AG08395 (cell line): ENCODE data around the gene MSRB2.
A peak's percentile ranks its signal among the peaks of the same experiment; 100 is the strongest.
"Not testable (repeated sequence)": the region's sequence is repeated elsewhere in the genome, so short reads cannot be mapped to it uniquely, and the experiment has no call there.

Experiments used
- DNase-seq: peaks from one replicate; pipeline ENCODE4 v3.0.0; 2012; ENCODE audit warnings: mixed read lengths, low spot score

The MSRB2 gene

DNA sequence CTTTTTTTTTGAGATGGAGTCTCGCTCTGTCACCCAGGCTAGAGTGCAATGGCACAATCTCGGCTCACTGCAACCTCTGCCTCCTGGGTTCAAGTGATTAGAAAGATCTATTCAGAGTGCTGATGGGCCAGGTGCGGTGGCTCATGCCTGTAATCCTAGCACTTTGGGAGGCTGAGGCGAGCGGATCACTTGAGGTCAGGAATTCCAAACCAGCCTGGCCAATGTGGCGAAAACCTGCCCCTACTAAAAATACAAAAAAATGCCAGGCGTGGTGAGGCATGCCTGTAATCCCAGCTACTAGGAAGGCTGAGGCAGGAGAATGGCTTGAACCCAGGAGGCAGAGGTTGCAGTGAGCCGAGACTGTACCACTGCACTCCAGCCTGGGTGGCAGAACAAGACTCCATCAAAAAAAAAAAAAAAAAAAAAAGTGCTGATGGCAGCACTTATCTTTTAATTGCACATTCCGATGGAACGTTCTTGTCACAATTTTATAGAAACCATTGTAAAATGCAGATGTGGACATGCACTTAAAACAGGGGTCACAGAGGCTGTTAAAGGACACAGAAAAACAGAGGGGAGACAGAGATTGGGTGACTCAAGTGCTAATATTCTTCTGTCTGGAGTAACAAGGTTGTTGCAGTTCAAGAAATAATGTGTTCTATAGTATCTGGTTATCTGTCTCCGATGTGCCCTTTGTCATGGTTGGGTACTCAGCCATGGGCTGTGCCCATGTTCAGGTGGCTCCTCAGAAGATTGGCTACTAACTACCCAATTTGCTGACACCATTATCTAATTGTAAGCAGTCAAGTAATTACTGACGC, 25.1 kb upstream of the MSRB2 start:
- not testable (repeated sequence) for DNase-seq

DNA sequence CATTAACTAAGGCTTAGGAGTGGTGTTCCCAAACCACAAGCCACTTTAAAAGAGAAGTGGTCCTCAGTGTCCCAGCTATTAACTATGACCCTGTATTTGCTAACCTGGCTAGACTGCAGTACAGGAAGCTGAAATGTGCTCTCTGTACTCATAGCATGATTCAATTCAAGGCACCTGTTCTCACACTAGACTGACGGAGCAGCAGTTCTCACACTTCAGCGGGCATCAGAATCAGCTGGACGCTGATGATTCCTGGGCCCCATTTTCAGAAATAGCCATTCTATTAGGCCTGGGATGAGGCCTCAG, 24.5 kb upstream of the MSRB2 start:
- no peak for DNase-seq

DNA sequence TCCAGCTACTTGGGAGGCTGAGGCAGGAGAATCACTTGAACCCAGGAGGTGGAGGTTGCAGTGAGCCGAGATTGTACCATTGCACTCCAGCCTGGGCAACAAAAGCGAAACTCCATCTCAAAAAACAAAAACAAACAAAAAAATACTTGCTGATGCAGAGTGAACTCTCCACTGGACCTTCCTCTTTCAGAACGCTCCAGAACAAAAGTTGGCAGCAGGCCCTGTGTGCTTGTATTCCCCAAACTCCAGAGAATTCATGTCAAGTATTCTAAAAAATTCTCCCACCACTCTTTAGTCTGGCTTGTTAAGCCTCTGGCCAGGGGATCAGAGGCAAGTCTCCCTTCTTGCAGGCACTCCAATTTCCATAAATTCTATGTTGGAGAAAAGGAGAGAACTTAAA, 22.8 kb upstream of the MSRB2 start:
- DNase-seq: not testable (repeated sequence)

DNA sequence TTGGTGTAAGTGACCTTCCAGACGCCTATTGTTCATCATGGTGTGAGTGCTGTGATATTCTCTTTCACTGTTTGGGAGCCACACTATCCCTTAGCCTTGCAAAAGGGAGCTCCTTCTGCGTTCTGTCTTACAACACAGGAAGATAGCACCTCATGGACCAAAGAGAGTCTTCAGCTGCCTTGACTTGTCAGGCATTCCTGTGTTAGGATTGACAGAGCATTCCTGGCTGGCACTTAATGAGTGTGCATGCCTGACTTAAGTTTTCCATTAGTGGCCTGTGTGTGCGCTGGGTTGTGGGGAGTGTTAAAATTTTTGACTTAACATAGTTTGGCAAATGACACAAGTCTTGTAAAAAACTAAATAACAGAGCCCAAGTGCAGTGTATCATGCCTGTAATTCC, 21.9 kb upstream of the MSRB2 start:
- no peak for DNase-seq

DNA sequence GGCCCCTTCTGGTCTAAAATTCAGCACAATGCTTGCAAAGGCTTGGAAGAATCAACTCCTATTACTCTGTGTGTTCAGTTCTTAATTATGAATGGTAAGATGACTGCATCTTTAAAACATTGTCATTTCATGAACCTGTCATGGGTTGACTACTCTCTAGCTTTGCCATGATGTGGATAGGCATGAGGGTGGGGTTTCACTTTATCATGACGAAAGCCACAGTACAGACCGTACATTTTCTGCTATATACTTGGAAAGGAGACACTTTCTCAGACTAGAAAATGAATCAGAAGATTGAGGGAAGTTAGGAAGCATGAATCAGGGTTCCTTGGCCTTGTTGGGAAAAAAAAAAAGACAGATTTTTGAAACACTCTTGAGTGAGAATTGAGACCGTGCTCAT, 19.7 kb upstream of the MSRB2 start:
- no peak for DNase-seq

DNA sequence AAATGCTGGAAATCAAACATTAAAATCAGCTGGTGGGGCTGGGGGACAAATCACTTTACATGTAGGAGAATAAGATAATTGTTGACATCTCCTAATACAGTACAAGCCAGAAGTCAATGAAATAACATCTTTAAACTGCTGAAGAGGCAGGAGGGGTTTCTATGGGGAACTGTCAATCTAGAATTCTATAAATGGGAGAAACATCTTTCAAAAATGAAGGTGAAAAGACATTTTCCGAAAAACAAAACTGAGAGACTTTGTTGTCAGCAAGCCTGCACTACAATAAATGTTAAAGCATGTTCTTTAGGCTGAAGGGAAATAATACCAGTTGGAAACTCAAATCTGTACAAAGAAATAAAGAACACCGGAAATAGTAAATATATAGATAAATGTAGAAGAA, 17.3 kb upstream of the MSRB2 start:
- no peak for DNase-seq

DNA sequence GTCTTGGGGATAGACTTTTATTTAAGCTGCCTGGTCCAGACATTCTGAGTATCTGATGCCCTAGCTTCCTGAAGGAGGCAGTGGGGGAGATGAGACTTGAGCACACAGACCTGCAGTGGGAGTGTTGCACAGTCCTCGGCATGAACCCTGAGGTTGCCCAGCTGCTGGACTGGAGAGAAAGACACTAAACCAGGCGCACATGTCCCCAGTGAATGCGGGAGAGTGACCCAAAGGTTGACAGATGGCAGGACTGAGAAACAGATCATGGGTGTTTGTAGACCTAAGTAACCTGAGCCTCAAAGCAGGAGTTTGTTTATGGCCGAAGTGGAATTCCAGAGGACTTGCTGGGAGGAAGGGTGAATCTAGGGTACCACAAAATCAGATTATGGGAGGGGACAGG, 15.7 kb upstream of the MSRB2 start:
- DNase-seq: no peak

DNA sequence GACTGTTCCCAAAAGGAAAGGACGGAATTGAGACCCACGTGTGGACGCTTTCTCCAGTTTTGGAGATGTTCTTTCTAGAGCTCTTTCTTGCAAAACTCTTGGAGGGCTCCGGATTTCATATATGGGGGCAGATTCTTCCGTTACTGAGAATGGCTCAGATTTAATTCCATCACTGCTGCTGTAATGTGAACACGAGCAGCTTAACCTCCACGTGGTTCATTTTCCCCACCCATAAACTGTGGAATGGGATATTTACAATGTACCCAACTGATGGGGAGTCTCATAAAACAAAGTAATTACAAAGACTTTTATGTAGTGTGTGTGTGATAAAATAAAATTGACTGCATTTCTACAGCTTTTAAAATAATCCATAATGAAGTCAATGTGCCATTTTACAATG, 15.1 kb upstream of the MSRB2 start:
- no peak for DNase-seq

DNA sequence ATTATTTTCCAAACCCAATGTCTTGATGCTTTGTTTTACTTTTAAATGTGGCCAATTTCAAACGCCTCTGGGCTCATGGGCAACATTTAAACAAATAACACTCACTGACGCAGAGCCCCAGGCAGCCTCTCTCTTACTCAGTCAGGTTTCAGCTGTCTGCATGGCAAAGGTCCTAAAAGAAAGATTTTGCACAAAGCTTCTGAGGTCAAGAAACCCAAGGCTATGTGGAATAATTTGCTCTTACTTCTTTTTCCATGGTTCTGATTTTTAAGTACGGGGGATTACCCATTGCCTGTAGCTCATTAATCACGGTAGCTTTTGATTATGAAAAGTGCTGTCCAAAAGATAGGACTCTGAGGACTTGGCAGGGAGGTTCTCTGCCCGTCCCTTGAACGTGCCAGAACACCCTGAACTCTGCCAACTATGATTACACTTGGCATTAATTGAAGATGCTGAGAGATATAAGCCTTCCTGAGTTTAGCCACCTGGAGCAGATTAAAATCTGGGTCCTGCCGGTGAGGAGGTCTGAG, 14.1 kb upstream of the MSRB2 start:
- no peak for DNase-seq

DNA sequence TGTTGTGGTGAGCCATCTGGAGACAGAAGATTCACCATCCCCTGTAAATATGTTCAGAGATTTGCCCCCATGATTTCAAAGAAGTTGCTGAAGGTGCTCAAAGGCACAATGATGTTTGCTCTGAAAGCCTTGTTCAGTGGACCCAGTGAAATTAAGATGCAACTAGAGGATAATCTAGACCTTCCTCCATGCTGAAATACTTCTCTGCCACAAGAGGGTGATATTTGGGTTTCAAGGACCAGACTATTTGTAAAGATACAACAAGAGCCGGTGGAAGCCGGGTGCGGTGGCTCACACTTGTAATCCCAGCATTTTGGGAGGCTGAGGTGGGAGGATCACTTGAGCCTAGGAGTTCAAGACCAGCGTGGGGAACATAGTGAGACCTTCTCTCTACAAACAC, 13.5 kb upstream of the MSRB2 start:
- no peak for DNase-seq

DNA sequence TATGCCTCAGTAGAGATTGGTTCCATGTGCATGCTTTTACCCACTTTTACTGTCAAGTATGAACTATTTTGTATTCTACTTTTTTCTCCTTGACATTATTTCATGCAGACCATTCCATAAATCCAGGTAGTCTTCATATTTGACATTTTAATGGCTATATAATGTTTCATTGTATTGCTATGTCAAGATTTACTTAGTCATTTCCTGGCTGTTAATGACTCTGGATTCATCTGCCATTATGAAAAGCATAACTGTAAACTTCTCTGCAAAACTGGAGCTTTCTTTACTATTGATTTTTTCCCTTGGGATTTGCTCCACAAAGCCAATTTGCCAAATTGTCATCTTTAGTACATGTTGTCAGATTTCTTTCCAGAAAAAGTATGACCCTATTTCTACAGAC, 6.8 kb upstream of the MSRB2 start:
- no peak for DNase-seq

DNA sequence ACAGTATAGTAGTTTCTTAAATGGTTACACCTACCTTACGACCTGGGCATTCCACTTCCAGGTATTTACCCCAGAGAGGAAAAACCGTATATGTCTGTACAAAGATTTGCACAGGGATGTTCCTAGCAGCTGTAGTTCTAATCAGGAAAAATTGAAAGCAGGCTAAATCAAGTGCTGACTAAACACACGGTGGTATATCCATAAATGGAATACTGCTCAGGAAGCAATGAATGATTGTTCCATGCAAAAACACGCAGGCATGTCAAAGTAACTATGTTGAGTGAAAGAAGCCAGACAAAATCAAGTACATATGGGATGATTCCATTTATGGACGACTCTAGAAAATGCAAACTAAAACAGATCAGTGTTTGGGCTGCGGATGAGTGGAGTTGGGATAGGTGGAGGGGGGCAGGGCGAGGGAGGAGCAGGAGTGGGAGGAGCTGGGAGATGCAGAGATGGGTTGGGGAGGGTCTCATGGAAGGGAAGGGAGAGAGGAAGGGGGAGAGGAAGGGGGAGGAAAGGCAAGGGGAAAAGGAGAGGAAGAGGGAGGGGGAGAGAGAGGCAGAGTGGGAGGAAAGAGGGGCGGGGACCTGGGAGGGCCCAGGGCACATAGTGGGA, 484 bp upstream of the MSRB2 start:
- peak; percentile 13 for DNase-seq

DNA sequence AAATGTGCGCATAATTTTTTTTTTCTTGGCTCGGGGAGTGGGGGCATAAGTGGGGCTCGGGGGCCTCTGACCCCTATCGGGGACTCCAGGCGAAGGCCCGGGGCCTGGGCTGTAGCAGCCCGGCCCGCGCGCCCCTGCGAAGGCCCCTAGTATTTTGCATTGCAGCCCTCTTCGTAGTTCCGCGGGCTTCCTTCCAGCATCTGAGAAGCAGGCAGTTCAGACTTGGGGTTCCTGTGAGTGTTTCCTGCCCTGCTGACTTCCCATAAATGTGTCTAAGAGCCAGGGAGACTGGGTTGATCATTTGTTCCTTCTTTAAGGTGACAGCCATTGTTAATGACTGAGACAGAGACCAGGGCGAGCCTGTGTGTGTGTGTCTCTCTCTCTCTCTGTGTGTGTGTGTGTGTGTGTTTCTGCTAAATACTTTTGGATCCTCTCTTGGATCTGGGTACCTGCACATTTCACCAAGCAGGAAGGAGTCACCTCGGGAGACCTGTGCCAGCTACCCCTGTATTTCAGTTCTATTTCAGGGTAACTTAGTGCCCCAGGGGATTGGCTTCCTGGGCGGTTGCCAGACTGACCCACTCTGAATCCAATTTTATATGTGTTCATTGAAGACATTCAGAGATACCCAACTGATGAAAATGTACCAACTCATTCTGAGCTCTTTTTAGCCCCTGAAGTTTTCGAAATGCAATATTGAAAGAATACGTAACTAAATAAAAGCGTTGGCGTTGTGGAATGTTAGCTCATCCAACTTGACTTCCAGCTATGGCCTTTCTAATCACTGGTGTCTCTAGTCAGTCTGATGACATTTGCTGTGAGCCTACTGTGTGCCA, 805 bp downstream of the MSRB2 start:
- DNase-seq: peak; percentile 46

DNA sequence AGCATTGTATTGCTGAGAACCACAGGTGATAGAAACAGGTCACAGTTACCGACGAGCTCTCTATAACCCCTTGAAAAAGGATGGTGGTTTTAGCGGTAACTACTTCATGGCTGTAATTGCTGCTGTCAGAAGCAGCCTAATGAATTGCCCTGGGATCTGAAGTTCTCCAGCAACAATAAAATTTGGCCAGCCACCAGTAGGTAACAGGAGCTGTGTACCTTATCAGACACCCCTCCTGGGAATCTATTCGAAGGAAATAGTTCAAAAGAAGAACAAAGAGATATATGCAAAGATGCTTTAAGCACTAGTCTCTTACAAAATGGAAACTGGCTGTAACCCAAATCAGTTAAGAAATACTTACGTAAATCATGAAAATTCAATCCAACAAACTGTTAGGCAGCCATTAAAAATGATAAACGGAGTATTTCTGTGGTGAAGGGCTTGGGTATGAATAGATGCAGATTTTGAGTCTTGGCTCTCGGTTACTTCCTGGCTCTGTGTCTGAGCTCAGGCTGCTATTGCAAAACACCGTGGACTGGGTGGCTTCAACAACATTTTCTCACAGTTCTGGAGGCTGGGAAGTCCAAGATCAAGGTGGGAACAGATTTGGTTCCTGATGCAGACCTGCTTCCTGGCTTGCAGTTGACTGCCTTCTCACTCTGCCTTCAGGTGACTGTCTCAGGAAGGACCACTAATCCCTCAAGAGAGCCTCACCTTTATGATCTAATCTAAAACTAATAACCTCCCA, 1.6 kb downstream of the MSRB2 start:
- peak; percentile 48 for DNase-seq

DNA sequence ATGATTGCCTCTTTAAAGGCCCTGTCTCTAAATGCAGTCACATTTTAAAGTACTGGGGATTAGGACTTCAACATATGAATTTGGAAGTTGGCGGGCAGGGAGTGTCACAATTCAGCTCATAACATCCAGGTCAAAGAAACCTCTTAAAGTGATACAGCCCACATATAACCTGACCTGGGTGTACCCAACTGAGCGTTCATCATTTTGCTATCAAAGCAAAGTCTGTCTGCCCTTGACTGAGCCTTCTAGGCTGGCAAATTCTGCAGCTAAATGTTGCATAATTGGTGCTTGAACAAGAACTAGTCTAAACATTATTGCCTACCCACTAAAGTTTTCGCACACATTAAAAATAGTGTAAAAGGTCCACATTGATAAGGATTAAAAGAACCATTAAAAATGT, 3.7 kb downstream of the MSRB2 start:
- no peak for DNase-seq

DNA sequence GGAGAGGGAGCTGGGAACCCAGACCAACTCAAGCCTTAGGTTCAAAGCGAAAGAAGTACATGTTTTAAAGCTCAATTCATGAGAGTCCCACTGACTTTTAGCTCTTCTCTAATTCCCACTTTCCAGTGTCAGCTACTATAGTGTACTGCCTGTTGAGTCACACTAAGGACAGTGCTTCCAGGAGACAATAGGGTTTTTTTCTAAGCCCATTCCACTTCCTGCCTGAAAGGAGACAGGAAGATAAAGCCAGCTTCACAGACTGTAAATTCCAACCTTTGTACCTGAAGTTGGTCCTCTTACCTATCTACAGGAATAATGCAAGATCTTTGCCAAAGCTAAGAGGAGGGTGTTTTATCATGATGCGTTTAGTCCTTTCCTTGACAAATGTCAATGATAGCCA, 4.4 kb downstream of the MSRB2 start:
- DNase-seq: no peak

DNA sequence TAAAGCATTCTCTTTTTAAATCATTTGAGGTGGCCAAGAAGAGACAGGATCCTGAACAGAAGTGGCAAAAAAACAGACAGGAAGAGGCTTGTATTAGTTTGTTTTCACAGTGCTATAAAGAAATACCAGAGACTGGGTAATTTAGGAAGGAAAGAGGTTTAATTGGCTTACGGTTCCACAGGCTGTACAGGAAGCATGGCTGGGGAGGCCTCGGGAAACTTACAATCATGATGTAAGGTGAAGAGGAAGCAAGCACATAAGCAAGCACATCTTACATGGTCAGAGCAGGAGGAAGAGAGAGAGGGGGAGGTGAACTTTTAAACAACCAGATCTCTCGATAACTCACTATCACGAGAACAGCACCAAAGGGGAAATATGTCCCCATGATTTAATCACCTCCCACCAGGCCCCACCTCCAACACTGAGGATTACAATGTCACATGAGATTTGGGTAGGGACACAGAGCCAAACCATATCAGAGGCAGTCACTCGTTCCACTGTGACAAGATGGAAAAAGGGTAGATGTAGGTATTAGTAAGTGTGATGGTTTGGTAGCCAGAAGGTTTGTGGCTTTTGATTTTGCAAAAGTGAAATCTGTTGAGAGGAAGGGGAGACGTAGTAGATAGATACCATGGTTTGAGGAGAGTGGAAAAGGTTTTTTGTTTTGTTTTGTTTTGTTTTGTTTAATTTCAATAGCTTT, 5.1 kb downstream of the MSRB2 start:
- DNase-seq: no peak

DNA sequence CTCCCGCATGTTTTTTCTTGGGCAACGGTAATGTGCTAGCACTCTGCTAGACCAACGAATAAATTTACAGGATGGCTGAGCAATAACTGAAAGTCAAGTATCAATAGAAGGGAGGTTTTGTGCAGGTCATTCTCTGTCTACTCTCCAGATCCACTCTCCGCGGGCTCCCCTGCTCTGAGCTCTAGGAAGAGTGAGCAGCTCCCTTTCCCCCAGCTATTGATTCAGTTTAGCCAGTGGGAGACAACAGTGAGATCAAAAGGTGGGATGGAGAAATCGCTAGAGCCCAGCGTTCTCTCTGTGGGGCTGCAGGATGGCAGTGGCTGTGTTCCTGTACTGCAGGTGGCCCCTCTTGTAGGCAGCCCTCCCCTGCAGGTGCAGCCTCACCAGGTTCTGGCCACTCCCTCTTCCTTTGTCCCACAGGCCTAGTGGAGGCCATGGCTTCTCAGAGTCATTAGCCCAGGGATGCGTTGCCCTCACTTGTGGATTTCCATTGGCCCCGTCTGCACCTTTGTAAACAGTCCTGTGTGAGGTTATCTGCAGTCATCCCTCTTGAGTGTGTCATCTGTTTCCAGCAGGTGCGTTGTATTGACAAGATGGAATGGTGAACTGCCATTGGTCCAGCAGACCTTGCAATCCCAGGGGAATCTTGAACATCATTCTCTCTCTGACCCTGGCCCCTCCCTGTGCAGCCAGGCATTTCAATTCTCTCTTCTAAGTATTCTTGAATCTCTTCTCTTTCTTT, 11.1 kb downstream of the MSRB2 start:
- no peak for DNase-seq

DNA sequence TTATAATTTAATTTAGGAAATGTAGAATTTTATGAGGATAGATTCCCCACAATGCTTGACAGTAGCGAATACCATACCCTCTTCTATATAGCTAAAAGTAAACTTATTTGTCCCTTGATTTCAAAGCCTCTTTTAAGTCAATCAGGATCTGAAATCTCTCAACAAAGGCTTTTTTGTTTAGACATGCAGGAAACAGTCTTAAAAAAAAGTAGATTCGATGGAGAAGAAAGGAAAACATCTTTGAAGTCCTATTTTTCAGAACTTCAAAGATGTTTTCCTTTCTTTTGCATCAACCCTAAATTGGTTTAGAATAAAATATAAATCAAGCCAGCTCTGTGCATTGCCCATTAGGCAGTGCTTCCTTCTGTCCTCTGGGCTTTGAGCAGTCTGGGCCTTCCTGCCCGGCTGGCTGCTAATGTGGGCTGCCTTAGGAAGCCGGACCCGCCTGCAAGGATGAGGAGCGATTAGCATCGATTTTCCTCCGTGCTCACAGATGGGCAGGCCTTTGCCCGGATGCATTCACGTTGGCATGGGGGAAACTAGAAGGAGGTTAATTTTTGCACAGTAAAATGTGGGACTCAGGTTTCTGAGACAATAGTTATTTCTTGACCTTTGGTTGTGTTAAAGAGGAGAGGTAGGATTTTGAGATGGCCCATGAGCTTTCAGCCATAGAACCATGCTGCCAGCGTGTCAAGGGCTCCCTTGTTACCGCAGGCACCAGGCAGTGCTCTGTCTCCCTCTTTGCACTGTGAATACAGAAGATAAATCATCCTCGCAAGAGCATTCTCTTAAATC, 15.5 kb downstream of the MSRB2 start:
- no peak for DNase-seq
